Stimulated activated CD8-positive, alpha-beta memory T cell treated with anti-CD3 and anti-CD28 coated beads, Interleukin-7, amount 100 ng/mL, for 4 hours (primary cell): ENCODE results near the gene FBXO2.
A peak's percentile ranks its signal among the peaks of the same experiment; 100 is the strongest.

Source experiments
- DNase-seq, 2 donors: peaks; one replicate each; pipeline ENCODE4 v3.0.0-alpha.2; 2020; ENCODE audit warnings: low read depth in 2 of 2

Gene FBXO2

GRCh38 chr1:11654137-11654938, at the start of gene FBXO2, which contains the start of gene FBXO44:
FBXO2 (minus strand) TSS chr1:11654429; CDS start chr1:11654340, 89 bp downstream.
FBXO44 (plus strand) TSS chr1:11654877; CDS start chr1:11655836, 959 bp downstream.
- DNase-seq, result peak; percentile 26 to 58

GRCh38 chr1:11703357-11704193, 49.3 kb upstream of the FBXO2 start:
- DNase-seq, result no peak

GRCh38 chr1:11701981-11702803, 48.0 kb upstream of the FBXO2 start:
- no peak for DNase-seq

GRCh38 chr1:11701551-11701961, 47.3 kb upstream of the FBXO2 start:
- no peak for DNase-seq

- DNase-seq, result no peak
Measured at GRCh38 chr1:11700601-11701467, 46.6 kb upstream of the FBXO2 start.

- DNase-seq, result no peak
Measured at GRCh38 chr1:11697893-11698210, 43.6 kb upstream of the FBXO2 start.

- no peak for DNase-seq
Measured at GRCh38 chr1:11697188-11697892, 43.1 kb upstream of the FBXO2 start.

GRCh38 chr1:11695861-11696260, 41.6 kb upstream of the FBXO2 start:
- no peak for DNase-seq

GRCh38 chr1:11693917-11694316, 39.7 kb upstream of the FBXO2 start:
- DNase-seq, result no peak

GRCh38 chr1:11693024-11693590, 38.9 kb upstream of the FBXO2 start:
- peak; percentile 38 to 44 for DNase-seq

- DNase-seq, result no peak
Measured at GRCh38 chr1:11691928-11692711, 37.9 kb upstream of the FBXO2 start.

- DNase-seq, result peak in 1 of 2 donors; percentile 12
Measured at GRCh38 chr1:11691302-11691914, 37.2 kb upstream of the FBXO2 start, which contains the start of gene DRAXIN. DRAXIN (plus strand) TSS chr1:11691710; CDS start chr1:11706259, 14,549 bp downstream.

- no peak for DNase-seq
Measured at GRCh38 chr1:11690397-11691301, 36.4 kb upstream of the FBXO2 start.

- DNase-seq, result no peak
Measured at GRCh38 chr1:11688506-11688905, 34.3 kb upstream of the FBXO2 start.

- DNase-seq, result no peak
Measured at GRCh38 chr1:11685210-11685752, 31.1 kb upstream of the FBXO2 start.

- DNase-seq, result no peak
Measured at GRCh38 chr1:11684070-11684469, 29.8 kb upstream of the FBXO2 start.

- DNase-seq, result no peak
Measured at GRCh38 chr1:11682799-11683198, 28.6 kb upstream of the FBXO2 start.
